ENCODE data around the gene SEC14L3. TPM values are rescaled to one million over a fixed set of nuclear protein-coding genes. Genes with fewer than 3 reads are reported as not detected.

Gene SEC14L3
- total RNA-seq, 1 experiment from 2014 or later: not detected

DNA sequence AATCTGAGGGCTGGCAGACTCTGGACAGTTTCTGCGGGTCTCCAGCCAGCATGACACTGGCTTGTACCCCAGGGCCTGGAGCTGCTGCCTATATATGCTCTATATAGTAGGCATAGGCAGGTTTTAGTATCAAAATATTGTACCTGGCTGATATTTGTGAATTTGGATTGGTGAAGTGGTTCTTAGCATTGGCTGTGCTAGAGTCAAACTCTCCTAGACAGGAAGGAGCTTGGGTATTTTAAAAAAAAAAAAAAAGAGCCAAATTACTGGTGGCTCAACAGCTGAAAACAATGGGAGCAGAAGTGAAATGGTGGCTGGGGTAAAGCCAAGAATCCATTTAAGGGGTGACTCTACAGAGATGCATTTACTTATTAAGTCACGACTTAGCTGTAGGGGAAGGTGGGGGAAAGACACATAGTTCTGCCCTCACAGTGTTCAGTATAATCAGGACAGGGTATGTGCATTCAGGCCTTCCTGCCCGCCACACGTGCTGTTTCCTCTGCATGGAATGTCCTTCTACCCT, 57.2 kb downstream of the SEC14L3 start (continued):
- no peak for TF ChIP-seq ARID4B (CRISPR knock-in tag; IDR thresholded peaks at IDR 0.05; ENCODE audit: borderline replicate concordance)
- TF ChIP-seq, protein P1, sequence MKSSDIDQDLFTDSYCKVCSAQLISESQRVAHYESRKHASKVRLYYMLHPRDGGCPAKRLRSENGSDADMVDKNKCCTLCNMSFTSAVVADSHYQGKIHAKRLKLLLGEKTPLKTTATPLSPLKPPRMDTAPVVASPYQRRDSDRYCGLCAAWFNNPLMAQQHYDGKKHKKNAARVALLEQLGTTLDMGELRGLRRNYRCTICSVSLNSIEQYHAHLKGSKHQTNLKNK (CRISPR knock-in tag; IDR thresholded peaks at IDR 0.05): no peak
- TF ChIP-seq NR3C1 (CRISPR knock-in tag; conservative IDR thresholded peaks at IDR 0.05; ENCODE audit: low read depth): no peak
- TF ChIP-seq, protein P2, sequence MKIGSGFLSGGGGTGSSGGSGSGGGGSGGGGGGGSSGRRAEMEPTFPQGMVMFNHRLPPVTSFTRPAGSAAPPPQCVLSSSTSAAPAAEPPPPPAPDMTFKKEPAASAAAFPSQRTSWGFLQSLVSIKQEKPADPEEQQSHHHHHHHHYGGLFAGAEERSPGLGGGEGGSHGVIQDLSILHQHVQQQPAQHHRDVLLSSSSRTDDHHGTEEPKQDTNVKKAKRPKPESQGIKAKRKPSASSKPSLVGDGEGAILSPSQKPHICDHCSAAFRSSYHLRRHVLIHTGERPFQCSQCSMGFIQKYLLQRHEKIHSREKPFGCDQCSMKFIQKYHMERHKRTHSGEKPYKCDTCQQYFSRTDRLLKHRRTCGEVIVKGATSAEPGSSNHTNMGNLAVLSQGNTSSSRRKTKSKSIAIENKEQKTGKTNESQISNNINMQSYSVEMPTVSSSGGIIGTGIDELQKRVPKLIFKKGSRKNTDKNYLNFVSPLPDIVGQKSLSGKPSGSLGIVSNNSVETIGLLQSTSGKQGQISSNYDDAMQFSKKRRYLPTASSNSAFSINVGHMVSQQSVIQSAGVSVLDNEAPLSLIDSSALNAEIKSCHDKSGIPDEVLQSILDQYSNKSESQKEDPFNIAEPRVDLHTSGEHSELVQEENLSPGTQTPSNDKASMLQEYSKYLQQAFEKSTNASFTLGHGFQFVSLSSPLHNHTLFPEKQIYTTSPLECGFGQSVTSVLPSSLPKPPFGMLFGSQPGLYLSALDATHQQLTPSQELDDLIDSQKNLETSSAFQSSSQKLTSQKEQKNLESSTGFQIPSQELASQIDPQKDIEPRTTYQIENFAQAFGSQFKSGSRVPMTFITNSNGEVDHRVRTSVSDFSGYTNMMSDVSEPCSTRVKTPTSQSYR (CRISPR knock-in tag; IDR thresholded peaks at IDR 0.05): no peak
- TF ChIP-seq RORB (CRISPR knock-in tag; IDR thresholded peaks at IDR 0.05): no peak
- TF ChIP-seq TP53 (CRISPR knock-in tag; IDR thresholded peaks at IDR 0.05): no peak
- no peak for TF ChIP-seq JAZF1 (CRISPR knock-in tag; IDR thresholded peaks at IDR 0.05)
- TF ChIP-seq GRHL2 (CRISPR knock-in tag; IDR thresholded peaks at IDR 0.05; ENCODE audit: insufficient replicate concordance, severe bottlenecking): no peak
- no peak for TF ChIP-seq CTCF (IDR thresholded peaks at IDR 0.05)
- TF ChIP-seq GABPB1 (CRISPR knock-in tag; IDR thresholded peaks at IDR 0.05): no peak

DNA sequence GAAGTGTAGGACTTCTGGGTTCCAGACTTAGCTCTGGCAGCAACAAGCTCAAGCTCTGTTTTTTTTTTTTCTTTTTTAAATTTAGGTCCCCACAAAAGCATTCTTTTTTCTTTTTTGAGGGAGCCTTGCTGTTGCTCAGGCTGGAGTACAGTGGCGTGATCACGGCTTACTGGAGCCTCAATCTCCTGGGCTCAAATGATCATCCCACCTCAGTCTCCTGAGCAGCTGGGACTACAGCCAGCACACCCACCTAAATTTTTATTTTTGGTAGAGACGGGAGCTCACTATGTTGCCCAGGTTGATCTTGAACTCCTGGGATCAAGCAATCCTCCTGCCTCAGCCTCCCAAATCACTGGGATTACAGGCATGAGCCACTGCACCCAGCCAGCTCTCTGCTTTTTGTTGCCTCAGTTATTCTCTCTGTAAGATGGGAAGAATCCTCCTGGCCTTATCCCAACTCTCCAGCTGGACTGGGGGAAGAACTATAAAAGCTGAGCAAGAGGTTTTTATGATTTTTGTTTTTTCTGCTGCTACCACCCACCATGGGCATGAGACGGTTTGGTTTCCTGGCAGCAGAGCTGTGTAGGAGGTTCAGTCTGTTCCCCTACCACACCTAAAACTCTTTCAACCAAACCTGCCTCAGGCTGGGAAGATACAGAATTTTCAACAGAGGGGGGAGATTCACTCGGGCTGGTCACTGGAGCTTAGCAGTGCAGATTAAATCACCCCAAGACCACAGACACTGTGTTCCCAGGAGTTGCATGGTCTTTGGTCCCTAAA, 57.9 kb downstream of the SEC14L3 start:
- no peaks in the 10 kb centered on the region for H3K4me1 Mint-ChIP-seq
- peaks cover 34% of the 10 kb centered on the region for H3K36me3 Mint-ChIP-seq
- no peak for ATAC-seq
- POLR2A ChIA-PET: interaction anchor here (0.9 to 1.1 kb wide), 3 partner anchors 8 to 16 kb away, joined by 3 to 4 read pairs (median 4); no protein-coding TSS in a partner anchor
- CTCF ChIA-PET: interaction anchor here (1.1 to 4.5 kb wide), 4 partner anchors 12 to 27 kb away, joined by 3 to 21 read pairs (median 4); partner anchors contain the start of genes MTFP1 and RNF215
- DNase-seq (ENCODE audit: low spot score): no peak
- no peak overlapping the region for H3K27ac Mint-ChIP-seq
- no peaks in the 10 kb centered on the region for H3K9me3 Mint-ChIP-seq
- H3K4me3 Mint-ChIP-seq: no peak overlapping the region
- H3K27me3 Mint-ChIP-seq (ENCODE audit: low read depth): no peaks in the 10 kb centered on the region
- no peak for TF ChIP-seq PREB (CRISPR knock-in tag; IDR thresholded peaks at IDR 0.05; ENCODE audit: borderline replicate concordance)
- no peak for TF ChIP-seq TCF7 (CRISPR knock-in tag; IDR thresholded peaks at IDR 0.05; ENCODE audit: low read depth)
- TF ChIP-seq, protein P3, sequence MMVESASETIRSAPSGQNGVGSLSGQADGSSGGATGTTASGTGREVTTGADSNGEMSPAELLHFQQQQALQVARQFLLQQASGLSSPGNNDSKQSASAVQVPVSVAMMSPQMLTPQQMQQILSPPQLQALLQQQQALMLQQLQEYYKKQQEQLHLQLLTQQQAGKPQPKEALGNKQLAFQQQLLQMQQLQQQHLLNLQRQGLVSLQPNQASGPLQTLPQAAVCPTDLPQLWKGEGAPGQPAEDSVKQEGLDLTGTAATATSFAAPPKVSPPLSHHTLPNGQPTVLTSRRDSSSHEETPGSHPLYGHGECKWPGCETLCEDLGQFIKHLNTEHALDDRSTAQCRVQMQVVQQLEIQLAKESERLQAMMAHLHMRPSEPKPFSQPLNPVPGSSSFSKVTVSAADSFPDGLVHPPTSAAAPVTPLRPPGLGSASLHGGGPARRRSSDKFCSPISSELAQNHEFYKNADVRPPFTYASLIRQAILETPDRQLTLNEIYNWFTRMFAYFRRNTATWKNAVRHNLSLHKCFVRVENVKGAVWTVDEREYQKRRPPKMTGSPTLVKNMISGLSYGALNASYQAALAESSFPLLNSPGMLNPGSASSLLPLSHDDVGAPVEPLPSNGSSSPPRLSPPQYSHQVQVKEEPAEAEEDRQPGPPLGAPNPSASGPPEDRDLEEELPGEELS (CRISPR knock-in tag; IDR thresholded peaks at IDR 0.05): no peak
- TF ChIP-seq GABPB1 (CRISPR knock-in tag; IDR thresholded peaks at IDR 0.05): no peak
- no peak for TF ChIP-seq SMAD3 (CRISPR knock-in tag; IDR thresholded peaks at IDR 0.05; ENCODE audit: borderline replicate concordance)
- no peak for TF ChIP-seq SP1 (CRISPR knock-in tag; conservative IDR thresholded peaks at IDR 0.05)
- TF ChIP-seq ZNF425 (CRISPR knock-in tag; conservative IDR thresholded peaks at IDR 0.05): no peak
- TF ChIP-seq NR1H2 (CRISPR knock-in tag; IDR thresholded peaks at IDR 0.05): no peak

Data from WTC11 (cell line).